ENCODE data around the gene FAM47B.

The FAM47B gene

DNA sequence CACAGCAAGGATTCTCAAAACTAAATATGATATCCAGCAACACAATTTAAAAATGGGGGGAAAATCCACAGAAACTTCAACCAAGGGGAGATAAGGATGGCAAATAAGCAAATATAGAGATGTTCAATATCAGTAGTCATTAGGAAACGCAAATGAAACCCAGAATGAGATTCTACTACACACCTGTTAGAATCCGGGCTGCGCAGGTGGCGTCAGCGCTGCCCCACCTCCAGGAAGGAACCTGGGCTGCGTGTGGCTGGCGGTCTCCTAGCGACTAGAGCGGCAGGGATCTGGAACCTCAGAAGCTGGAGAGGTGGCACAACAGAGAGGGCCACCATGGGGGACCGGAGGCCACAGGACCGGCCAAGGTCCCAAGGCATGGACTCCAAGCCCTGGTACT lies at the start of gene FAM47B:
Gene FAM47B, plus strand, starts transcription at position 301 of the 400 bp plus-strand sequence. Its CDS starts 36 bp downstream, at position 337.
- Histone ChIP-seq H3K4me3 (ENCODE audit: low read depth, low read length) (no peak within 1 kb of the TSS), H3K9me3 (ENCODE audit: control insufficient read depth, insufficient read depth, low read length) (no peaks in the 10 kb centered on the region), H3K9ac (ENCODE audit: low read depth, low read length) (no peak within 1 kb of the TSS), H3K4me1 (ENCODE audit: control insufficient read depth, insufficient read depth, low read length) (no peaks in the 10 kb centered on the region), H3K27me3 (ENCODE audit: control insufficient read depth, insufficient read depth, low read length) (no peaks in the 10 kb centered on the region), H3K36me3 (ENCODE audit: control insufficient read depth, insufficient read depth, low read length) (no peaks in the 10 kb centered on the region)

DNA sequence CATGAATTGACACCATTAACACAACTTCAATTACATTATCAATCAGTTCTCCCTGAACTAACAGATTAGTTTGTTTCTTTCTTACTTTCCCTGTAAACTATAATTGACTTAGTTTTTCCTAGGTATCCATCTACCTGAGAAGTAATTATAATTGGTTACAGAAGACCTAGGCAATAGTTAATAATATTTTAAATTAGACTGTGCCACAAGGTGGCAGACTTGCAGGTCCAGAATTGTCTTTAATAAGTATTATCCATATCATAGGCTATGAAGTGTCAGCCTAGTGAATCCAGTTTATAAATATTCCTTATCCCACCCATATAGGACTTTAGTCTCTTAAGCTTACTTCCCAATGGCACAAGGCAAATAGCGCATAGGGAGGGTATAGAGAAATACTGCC lies 48.9 kb upstream of the FAM47B start:
- Histone ChIP-seq H3K4me1 (ENCODE audit: control insufficient read depth, insufficient read depth, low read length) (no peaks in the 10 kb centered on the region), H3K4me3 (ENCODE audit: low read depth, low read length) (no peak overlapping the region), H3K27me3 (ENCODE audit: control insufficient read depth, insufficient read depth, low read length) (no peaks in the 10 kb centered on the region), H3K36me3 (ENCODE audit: control insufficient read depth, insufficient read depth, low read length) (no peaks in the 10 kb centered on the region), H3K9me3 (ENCODE audit: control insufficient read depth, insufficient read depth, low read length) (no peaks in the 10 kb centered on the region), H3K9ac (ENCODE audit: low read depth, low read length) (no peak overlapping the region)

DNA sequence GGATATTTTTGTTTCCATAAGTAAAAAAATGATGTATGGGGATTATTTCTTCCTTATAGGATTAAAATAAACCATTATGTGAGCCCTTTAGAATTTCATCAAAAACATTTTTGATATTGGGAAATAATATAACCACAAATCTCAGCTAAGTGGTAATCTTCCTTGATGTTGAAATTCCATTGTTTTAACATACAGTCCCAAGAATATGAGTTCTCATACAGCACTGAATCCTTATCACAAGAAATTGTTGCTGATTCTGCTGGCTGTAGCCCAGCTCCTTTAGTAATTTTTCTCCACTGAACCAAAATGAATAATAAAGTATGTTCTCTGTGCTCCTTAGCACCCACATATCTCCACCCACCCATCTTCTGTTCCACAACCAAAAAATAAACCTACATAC lies 41.9 kb upstream of the FAM47B start:
- Histone ChIP-seq H3K9ac (ENCODE audit: low read depth, low read length) (no peak overlapping the region), H3K4me1 (ENCODE audit: control insufficient read depth, insufficient read depth, low read length) (no peaks in the 10 kb centered on the region), H3K4me3 (ENCODE audit: low read depth, low read length) (no peak overlapping the region), H3K36me3 (ENCODE audit: control insufficient read depth, insufficient read depth, low read length) (no peaks in the 10 kb centered on the region), H3K27me3 (ENCODE audit: control insufficient read depth, insufficient read depth, low read length) (no peaks in the 10 kb centered on the region), H3K9me3 (ENCODE audit: control insufficient read depth, insufficient read depth, low read length) (no peaks in the 10 kb centered on the region)

DNA sequence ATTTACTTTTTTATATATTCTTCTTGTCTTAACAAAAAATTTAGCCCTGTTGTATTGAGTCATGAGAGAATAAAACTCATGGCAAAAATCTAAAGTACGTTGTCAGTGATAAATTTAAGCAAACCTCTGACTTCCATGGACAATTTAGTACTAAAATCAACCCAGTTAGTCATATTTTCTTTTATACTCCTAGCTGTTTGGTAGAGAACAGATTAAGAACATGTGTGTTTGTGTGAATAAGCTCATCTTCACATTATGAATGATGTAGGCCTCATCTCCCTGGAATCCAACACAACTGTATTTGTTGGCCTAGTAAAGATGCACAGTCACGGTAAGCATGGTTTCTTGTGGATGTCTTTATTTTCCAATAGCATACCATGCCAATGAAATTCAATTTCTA lies 40.8 kb upstream of the FAM47B start:
- Histone ChIP-seq H3K4me1 (ENCODE audit: control insufficient read depth, insufficient read depth, low read length) (no peaks in the 10 kb centered on the region), H3K4me3 (ENCODE audit: low read depth, low read length) (no peak overlapping the region), H3K9me3 (ENCODE audit: control insufficient read depth, insufficient read depth, low read length) (no peaks in the 10 kb centered on the region), H3K9ac (ENCODE audit: low read depth, low read length) (no peak overlapping the region), H3K36me3 (ENCODE audit: control insufficient read depth, insufficient read depth, low read length) (no peaks in the 10 kb centered on the region), H3K27me3 (ENCODE audit: control insufficient read depth, insufficient read depth, low read length) (no peaks in the 10 kb centered on the region)

DNA sequence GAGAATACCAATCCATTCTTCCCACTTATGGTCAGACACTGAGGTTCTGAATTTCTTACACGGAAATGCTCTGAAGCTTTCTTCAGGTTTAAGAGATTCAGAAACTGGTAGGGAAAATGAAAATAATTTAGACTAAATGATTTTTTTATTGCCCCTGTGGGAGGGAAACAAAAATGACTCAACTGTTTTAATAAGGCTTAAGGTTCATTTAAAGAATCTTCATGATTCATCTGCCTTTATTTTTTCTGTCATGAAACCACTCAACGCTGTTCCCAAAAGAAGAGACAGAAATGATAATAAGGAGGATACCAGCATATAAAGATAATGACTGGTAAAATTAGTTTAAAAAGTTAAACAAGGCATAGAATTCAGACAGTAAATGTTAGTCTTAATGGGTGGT lies 39.3 kb upstream of the FAM47B start:
- Histone ChIP-seq H3K27me3 (ENCODE audit: control insufficient read depth, insufficient read depth, low read length) (no peaks in the 10 kb centered on the region), H3K4me3 (ENCODE audit: low read depth, low read length) (no peak overlapping the region), H3K4me1 (ENCODE audit: control insufficient read depth, insufficient read depth, low read length) (no peaks in the 10 kb centered on the region), H3K9me3 (ENCODE audit: control insufficient read depth, insufficient read depth, low read length) (no peaks in the 10 kb centered on the region), H3K36me3 (ENCODE audit: control insufficient read depth, insufficient read depth, low read length) (no peaks in the 10 kb centered on the region), H3K9ac (ENCODE audit: low read depth, low read length) (no peak overlapping the region)

DNA sequence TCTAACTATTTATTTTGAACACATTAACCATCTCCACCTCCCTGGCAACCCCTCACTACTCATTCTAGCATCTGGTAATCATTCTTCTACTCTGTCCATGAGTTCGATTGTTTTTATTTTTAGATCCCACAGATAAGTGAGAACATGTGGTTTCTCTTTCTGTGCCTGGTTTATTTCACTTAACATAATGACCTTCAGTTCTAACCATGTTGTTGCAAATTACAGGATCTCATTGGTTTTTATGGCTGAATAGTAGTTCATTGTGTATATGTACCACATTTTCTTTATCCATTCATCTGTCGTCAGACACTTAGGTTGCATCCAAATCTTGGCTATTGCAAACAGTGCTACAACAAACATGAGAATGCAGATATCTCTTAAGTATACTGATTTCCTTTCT lies 33.4 kb upstream of the FAM47B start:
- H3K4me3 ChIP-seq (ENCODE audit: low read depth, low read length): no peak overlapping the region
- no peaks in the 10 kb centered on the region for H3K4me1 ChIP-seq (ENCODE audit: control insufficient read depth, insufficient read depth, low read length)
- H3K27me3 ChIP-seq (ENCODE audit: control insufficient read depth, insufficient read depth, low read length): no peaks in the 10 kb centered on the region
- H3K36me3 ChIP-seq (ENCODE audit: control insufficient read depth, insufficient read depth, low read length): no peaks in the 10 kb centered on the region
- H3K9me3 ChIP-seq (ENCODE audit: control insufficient read depth, insufficient read depth, low read length): no peaks in the 10 kb centered on the region
- no peak overlapping the region for H3K9ac ChIP-seq (ENCODE audit: low read depth, low read length)

DNA sequence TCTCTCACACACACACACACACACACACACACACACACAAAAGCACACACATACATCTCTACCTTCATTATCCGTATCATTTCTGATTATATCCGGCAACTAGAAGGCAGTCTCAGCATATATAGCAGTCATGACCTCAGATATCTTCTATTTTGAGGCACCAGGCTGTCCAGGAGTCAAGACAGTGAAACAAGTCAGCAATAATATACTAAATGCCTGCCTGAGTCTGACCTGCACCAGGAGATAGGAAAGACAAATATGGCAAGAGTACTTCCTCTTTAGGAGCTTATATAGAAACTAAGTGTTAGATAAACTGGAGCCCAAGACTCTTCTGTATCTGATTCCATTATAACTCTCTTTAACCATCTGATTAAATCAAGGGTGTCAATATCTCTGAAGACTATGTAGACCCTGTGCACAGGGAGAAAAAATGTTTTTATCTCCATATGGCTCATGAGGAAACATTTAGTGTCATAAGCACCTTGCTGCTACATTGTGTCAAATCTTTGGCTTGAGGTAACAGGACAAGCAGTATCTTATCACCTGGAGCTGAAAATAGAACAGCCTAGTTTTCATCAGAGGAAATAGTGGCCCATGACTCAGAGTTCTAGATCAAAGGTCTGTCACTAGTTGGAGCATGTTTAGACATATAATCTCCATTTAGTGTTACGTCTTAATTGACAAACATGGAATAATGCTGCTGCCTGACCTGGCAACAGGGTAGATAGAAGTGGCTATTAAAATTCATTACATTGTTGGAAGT lies 27.0 kb upstream of the FAM47B start:
- Histone ChIP-seq H3K9ac (ENCODE audit: low read depth, low read length) (no peak overlapping the region), H3K4me1 (ENCODE audit: control insufficient read depth, insufficient read depth, low read length) (no peaks in the 10 kb centered on the region), H3K9me3 (ENCODE audit: control insufficient read depth, insufficient read depth, low read length) (no peaks in the 10 kb centered on the region), H3K27me3 (ENCODE audit: control insufficient read depth, insufficient read depth, low read length) (no peaks in the 10 kb centered on the region), H3K4me3 (ENCODE audit: low read depth, low read length) (no peak overlapping the region), H3K36me3 (ENCODE audit: control insufficient read depth, insufficient read depth, low read length) (no peaks in the 10 kb centered on the region)

DNA sequence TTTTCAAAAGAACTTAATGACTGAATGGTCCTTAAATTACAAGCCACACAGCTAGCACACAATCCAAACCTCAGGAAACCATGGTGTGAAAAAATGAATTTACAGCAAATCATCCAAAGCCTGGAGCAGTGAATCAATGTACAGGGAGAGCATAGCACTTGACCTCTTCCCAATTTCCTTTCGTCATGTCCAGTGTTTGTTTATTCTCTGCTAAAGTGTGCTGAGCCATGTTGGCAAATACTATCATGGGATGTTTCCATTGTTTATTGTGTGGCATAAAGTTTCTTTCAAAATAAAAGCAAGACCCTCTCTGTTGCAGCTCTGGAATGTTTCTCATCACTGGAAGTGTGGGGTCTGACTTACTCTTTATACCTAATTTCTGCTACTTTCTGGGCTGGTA lies 25.4 kb upstream of the FAM47B start:
- Histone ChIP-seq H3K9ac (ENCODE audit: low read depth, low read length) (no peak overlapping the region), H3K27me3 (ENCODE audit: control insufficient read depth, insufficient read depth, low read length) (no peaks in the 10 kb centered on the region), H3K4me1 (ENCODE audit: control insufficient read depth, insufficient read depth, low read length) (no peaks in the 10 kb centered on the region), H3K4me3 (ENCODE audit: low read depth, low read length) (no peak overlapping the region), H3K9me3 (ENCODE audit: control insufficient read depth, insufficient read depth, low read length) (no peaks in the 10 kb centered on the region), H3K36me3 (ENCODE audit: control insufficient read depth, insufficient read depth, low read length) (no peaks in the 10 kb centered on the region)

DNA sequence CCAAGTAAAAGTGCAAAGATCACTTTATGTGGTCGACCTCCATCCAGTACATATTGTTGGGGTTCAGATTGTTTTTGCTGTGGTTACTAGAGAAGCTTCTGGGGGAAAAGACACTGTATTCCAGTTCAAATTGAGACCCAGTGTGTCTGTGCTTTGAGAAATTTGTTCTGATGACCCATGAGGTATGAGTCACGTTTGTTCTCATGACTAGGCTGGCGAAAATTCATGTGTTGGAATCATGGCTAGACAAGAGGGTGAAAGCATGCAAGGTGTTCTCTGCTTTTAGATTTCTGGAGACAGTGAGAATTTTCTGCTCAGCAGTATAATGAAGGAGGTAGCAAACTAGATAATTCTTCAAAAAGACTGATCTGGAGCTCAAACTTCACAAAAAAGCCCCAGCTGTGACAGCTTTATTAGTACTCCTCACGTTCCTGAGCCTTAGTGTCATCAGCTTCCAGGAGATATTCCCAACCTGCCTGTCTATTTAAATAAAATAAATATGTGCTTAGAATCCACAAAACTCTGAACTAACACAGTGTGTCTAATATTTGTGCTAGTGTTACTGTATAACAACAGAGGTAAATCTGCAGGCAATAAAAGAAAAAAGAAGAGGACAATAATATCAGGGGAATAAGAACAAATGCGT lies 24.4 kb upstream of the FAM47B start:
- Histone ChIP-seq H3K36me3 (ENCODE audit: control insufficient read depth, insufficient read depth, low read length) (no peaks in the 10 kb centered on the region), H3K9ac (ENCODE audit: low read depth, low read length) (no peak overlapping the region), H3K4me1 (ENCODE audit: control insufficient read depth, insufficient read depth, low read length) (no peaks in the 10 kb centered on the region), H3K27me3 (ENCODE audit: control insufficient read depth, insufficient read depth, low read length) (no peaks in the 10 kb centered on the region), H3K4me3 (ENCODE audit: low read depth, low read length) (no peak overlapping the region), H3K9me3 (ENCODE audit: control insufficient read depth, insufficient read depth, low read length) (no peaks in the 10 kb centered on the region)

DNA sequence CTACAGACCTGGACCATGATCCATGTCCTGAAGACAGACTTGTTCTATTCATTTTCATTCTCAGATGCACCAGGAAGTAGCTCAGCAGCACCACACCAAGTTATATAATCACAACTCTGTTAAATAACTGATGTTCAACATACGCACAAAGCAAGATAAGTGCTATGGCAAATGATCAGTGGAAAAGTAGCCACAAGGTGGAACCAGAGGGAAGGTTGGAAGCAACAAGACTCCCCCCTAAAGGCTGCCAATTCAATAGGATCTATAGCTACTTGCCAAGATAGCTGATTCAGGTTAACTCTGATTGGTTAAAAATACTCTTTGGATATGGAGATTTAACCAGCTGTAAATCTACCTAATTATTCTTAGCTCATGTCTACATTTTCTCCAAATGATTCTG lies 23.7 kb upstream of the FAM47B start:
- Histone ChIP-seq H3K4me1 (ENCODE audit: control insufficient read depth, insufficient read depth, low read length) (no peaks in the 10 kb centered on the region), H3K27me3 (ENCODE audit: control insufficient read depth, insufficient read depth, low read length) (no peaks in the 10 kb centered on the region), H3K4me3 (ENCODE audit: low read depth, low read length) (no peak overlapping the region)

DNA sequence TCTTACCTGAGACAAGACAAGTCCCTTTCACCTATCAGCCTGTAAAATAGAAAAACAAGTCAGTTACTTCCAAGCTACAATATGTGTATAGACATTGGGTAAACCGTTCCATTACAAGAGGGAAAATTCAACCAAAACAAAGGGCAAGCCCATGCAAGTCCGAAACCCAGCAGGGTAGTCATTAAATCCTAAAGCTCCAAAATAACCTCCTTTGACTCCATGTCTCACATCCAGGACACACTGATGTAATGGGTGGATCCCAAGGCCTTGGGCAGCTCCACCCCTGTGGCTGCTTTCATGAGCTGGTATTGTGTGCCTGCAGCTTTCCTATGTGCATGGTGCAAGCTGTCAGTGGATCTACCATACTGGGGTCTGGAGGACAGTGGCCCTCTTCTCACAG lies 14.7 kb upstream of the FAM47B start:
- Histone ChIP-seq H3K36me3 (ENCODE audit: control insufficient read depth, insufficient read depth, low read length) (no peaks in the 10 kb centered on the region), H3K4me3 (ENCODE audit: low read depth, low read length) (no peak overlapping the region), H3K4me1 (ENCODE audit: control insufficient read depth, insufficient read depth, low read length) (no peaks in the 10 kb centered on the region), H3K9ac (ENCODE audit: low read depth, low read length) (no peak overlapping the region), H3K9me3 (ENCODE audit: control insufficient read depth, insufficient read depth, low read length) (no peaks in the 10 kb centered on the region), H3K27me3 (ENCODE audit: control insufficient read depth, insufficient read depth, low read length) (no peaks in the 10 kb centered on the region)

More for the DNA sequence above, 23.7 kb upstream of the FAM47B start:
- Histone ChIP-seq H3K36me3 (ENCODE audit: control insufficient read depth, insufficient read depth, low read length) (no peaks in the 10 kb centered on the region), H3K9ac (ENCODE audit: low read depth, low read length) (no peak overlapping the region), H3K9me3 (ENCODE audit: control insufficient read depth, insufficient read depth, low read length) (no peaks in the 10 kb centered on the region)

DNA sequence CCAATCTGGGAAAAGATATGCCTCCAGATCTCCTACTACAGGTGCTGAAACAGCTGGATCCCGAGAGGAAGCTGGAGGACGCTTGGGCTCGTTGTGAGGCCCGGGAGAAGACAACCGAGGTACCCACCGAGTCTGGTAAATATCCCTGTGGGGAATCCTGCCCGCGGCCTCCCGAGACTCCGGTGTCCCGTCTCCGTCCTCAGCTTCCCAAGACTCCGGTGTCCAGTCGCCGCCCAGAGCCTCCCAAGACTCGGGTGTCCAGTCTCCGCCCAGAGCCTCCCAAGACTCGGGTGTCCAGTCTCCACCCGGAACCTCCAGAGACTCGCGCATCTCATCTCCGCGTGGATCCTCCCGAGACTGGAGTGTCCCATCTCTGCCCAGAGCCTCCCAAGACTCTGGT lies 639 bp downstream of the FAM47B start:
- no peaks in the 10 kb centered on the region for H3K9me3 ChIP-seq (ENCODE audit: control insufficient read depth, insufficient read depth, low read length)
- no peak overlapping the region for H3K4me3 ChIP-seq (ENCODE audit: low read depth, low read length)
- H3K4me1 ChIP-seq (ENCODE audit: control insufficient read depth, insufficient read depth, low read length): no peaks in the 10 kb centered on the region
- H3K9ac ChIP-seq (ENCODE audit: low read depth, low read length): no peak overlapping the region
- H3K36me3 ChIP-seq (ENCODE audit: control insufficient read depth, insufficient read depth, low read length): no peaks in the 10 kb centered on the region
- H3K27me3 ChIP-seq (ENCODE audit: control insufficient read depth, insufficient read depth, low read length): no peaks in the 10 kb centered on the region

All from iPS-15b (cell line).